SK-N-DZ (cell line): ENCODE data around the gene CTTNBP2. TPM values are rescaled to one million over a fixed set of nuclear protein-coding genes. Genes with fewer than 3 reads are reported as not detected.

Source experiments
- DNase-seq: peaks from one replicate; pipeline ENCODE4 v3.0.0-alpha.2; 2015; ENCODE audit warnings: low spot score
- polyA plus RNA-seq, 2 experiments: library from polyadenylated mRNA; depleted of rRNA; stranded (reverse); fragments of >200 nt; gene quantifications; 2 replicates each; pipeline ENCODE4 v1.2.3, GENCODE V29; 2014

The CTTNBP2 gene, protein sequence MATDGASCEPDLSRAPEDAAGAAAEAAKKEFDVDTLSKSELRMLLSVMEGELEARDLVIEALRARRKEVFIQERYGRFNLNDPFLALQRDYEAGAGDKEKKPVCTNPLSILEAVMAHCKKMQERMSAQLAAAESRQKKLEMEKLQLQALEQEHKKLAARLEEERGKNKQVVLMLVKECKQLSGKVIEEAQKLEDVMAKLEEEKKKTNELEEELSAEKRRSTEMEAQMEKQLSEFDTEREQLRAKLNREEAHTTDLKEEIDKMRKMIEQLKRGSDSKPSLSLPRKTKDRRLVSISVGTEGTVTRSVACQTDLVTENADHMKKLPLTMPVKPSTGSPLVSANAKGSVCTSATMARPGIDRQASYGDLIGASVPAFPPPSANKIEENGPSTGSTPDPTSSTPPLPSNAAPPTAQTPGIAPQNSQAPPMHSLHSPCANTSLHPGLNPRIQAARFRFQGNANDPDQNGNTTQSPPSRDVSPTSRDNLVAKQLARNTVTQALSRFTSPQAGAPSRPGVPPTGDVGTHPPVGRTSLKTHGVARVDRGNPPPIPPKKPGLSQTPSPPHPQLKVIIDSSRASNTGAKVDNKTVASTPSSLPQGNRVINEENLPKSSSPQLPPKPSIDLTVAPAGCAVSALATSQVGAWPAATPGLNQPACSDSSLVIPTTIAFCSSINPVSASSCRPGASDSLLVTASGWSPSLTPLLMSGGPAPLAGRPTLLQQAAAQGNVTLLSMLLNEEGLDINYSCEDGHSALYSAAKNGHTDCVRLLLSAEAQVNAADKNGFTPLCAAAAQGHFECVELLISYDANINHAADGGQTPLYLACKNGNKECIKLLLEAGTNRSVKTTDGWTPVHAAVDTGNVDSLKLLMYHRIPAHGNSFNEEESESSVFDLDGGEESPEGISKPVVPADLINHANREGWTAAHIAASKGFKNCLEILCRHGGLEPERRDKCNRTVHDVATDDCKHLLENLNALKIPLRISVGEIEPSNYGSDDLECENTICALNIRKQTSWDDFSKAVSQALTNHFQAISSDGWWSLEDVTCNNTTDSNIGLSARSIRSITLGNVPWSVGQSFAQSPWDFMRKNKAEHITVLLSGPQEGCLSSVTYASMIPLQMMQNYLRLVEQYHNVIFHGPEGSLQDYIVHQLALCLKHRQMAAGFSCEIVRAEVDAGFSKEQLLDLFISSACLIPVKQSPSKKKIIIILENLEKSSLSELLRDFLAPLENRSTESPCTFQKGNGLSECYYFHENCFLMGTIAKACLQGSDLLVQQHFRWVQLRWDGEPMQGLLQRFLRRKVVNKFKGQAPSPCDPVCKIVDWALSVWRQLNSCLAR (N-terminal part only)
- 0.02 and 0.22 TPM in 2 replicates for polyA plus RNA-seq (2014; cell fraction: cytosol; rRNA removed)
- 0.03 TPM in 1 of 2 replicates, not detected in the other for polyA plus RNA-seq (2014; cell fraction: nucleus; rRNA removed)

DNA sequence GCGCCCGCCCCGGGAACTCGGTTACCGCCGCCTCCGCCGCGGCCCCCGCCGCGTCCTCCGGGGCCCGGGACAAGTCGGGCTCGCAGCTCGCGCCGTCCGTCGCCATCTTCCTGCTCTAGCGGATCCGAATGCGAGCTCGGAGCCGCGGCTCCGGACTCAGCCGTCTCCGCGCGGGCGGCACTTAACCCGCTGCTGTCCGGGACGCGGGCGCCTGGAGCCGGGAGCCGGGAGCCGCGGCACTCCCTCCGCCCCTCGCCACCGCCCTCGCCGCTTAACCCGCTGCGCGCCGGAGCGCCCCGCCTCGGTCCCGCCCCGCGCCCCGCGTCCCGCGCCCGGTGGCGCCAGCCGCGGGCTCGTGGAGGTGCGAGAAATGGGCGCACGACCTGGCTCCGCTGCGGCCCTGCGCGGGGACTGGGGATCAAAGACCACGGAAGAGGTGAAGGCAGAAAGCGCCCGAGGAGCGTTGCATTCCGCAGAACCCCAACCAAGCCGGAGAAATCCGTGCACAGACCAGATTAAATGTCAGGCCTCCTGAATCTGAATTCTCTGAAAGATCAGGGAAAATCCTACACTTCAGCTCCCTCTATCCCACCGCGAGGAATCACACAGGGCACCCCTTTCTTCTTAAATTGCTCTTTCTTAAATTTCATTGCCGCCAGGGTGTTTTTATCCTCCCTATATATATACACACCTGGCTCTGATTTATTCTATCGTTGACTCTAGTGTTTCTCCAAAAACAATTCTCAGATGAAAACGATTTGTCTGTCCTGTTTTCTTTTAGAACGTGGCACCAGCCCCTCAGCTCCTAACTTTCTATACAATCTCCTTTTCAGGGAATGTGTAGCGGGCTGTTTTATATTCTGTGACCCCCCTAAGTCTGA lies at the start of gene CTTNBP2:
TSS of gene CTTNBP2 (minus strand) at position 132 of the 881 bp plus-strand sequence. CDS start at position 106, 26 bp downstream.
- DNase-seq = no peak

DNA sequence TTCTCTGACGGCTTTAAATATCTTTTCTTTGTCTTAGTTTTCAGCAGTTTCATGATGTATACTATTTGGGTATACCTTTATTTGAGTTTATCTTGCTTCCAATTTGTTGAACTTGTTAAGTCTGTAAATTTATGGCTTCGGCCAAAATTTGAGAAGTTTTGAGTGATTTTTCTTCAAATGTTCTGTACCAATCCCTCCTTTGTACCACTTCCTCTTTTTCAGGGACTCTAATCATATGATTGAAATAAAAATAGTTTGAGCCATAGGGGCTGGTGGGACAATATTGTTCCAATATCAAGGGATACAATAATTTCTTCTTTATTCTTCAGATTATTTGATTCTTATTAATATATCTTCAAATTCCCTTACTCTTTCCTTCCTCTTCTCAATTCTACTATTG lies 43.1 kb upstream of the CTTNBP2 start:
- no peak for DNase-seq

DNA sequence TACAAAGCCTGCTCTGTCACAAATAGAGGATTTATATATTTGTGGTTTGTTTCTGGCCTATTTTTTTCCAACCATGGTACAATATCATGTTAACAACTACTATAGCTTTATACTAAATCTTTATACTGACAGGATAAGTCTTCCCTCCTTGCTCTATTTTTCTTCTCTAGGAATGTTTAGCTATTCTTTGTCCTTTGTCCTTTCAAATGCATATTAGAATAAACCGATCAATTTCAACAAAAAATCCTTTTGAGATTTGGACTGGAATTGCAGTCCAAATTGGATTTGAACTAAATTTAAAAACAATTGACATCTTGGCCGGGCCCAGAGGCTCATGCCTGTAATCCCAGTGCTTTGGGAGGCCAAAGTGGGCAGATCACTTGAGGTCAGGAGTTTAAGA lies 39.2 kb upstream of the CTTNBP2 start:
- DNase-seq = no peak

DNA sequence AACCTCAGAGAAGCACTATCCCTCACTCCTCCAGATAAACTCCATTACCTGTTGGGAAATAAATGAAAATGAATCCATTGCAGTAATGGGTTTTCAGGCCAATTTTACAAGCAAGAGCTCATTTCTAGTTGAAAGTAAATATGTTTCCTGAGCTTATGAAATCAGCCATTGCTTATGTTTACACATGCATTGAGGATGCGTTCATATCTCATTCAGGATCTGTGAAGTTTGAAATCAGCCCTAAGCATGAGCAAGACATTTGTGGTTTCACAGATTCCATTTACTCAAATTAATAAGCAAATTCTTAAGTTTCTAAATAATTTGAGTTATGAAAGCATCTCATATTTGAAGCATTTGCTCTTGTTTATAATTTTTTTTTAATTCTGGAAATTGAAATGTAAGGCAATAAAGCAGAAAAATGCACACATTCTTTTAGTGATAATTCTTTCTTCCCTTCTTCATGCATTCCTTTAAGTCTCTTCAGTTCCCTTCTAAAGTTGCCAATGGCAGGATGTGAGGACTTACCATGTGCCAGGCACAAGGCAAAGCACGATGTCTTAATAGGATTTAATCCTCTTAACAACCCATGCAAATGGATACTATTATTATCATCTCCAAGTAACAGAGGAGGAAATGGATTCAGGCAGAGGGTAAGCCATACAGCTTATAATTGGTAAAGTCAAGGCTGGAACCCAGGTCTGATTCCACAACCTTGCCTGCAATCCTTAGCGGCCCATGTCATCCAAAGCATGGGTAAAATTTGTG lies 35.0 kb upstream of the CTTNBP2 start:
- DNase-seq = no peak

DNA sequence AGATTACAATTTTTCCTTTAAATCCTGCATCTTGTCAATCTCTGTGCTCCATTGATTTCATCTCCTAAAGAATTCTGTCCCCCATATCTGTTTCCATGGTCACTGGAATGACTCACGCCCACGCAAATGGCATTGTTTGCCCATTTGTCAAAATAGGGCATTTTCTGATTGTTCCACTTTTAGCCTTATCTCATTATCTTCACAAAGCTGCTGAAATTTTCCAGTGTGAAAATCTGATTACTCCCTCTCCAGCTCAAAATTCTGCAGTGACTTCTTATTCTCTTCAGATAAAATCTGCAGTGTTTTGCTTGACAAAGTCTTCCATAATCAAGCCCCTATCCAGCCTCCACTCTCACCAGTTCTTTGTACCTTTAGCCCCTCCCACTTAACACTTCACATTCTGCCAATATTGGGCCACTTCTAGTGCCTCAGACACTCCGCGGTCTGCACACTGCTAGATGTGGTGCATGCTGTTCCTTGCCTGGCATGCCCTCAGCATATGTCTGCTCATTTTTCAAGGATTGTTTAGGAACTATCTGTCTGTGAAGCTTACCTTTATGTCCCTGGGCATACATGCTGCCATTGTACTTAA lies 33.9 kb upstream of the CTTNBP2 start:
- peak; percentile 5 for DNase-seq

DNA sequence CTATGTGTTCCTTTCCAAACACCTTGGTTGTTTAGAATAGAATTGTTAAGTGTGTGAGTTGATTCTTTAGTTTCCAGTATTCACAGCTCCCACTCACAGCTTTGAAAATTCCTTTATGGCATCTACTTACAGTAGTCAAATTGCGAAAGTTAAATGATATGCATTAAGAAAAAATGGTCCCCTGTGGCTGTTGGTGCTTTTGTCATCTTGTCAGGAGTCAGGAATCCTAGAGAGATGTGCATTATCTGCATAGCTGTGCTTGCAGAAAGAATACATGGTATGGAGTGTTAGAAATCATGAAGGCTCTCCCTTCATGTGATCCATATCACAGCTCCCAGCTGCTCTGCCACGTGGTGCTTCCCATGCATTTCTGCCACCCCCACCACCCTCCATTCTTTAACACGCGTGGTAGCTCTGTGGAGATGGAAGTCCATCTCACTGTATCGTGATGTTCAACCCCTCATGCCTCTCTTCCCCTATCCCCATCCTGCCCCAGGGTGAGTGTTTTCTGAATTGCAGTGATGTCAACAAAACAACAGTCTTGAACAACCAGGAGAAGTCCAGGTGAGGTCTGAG lies 29.2 kb upstream of the CTTNBP2 start:
- no peak for DNase-seq

DNA sequence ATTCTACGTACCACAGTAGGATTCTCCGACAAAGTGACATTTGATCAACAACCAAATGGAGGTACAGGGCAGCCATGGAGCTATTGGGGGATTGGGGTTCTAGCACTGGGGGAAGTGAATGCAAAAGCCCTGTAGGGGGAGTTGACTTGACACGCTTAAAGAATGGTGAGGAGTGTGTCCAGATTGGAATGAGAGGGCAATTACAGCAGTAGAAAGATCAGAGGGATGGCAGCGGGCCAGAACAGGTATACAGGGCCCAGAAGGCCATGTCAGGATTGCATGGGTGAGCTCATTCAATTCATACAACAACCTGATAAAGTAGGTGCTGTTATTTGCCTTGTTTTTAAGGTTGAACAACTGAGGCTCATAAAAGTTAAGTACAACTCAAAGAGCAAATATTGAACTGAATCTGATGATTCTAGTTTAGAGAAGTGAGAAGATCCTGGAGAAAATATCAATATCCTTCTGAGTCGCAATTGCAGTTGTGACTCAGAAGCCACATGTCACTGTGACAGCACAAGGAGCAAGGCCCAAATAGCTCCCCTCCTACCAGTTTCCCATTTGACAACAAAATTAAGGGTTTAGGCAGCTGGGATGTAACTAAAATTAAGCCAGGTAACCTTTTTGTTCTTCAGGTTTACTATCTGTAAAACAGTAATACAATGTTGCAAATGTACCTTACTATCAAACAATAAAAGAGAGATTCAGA lies 28.0 kb upstream of the CTTNBP2 start:
- DNase-seq = no peak

DNA sequence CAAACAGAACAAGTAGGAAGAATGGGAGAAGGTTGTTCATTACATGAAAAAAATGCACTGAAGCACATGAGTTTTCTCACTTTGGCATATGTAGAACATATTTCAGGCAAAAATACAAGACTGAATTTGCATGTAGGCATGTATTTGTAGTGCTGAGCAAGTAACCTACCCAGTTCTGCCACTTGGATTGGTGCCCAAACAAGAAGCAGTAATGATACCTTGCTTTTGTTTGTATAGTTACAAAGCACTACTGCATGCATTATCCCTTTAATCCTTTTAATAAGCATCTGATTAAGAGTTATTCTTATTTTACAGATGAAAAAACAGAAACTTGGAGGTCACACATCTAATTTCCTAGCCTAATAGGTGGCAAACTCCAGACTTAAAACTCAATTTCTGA lies 23.1 kb upstream of the CTTNBP2 start:
- DNase-seq = no peak

DNA sequence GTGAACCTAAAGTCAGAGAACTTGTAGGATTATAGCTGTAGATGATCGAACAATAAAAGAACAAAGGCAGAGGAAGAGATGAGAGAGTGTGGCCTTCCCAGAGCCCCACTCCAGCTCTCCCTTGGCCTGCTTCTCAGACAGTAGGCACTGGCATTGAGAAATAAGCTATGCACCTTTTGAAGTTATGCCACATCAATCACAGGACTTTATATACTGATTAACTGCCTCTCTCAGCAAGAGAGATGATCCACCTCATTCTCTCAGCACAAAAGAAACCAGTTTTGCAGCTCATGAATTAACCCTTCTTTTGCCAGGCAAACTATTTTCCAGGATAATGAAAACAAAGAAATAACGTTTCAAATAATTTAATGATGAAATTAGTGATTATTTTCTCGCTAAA lies 22.0 kb upstream of the CTTNBP2 start:
- DNase-seq = no peak

DNA sequence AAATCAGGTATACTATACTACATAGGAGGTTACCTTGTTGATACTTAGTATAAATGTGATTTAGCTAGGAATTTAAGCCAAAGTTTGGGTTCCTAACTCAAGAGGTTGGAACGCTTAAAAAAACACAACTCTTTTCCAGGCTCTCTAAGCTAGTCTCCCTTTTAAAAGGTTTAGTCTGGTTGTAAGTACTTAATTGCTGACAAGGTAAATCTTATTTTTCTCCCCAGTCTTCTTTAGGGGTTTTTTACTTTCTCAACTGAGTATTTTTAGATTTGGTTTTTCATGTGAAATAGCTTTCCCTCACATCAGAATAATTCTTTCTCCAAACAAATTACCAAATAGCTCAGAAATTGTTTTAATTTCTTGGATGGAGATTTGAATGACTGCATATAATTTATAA lies 20.8 kb upstream of the CTTNBP2 start:
- DNase-seq = no peak

DNA sequence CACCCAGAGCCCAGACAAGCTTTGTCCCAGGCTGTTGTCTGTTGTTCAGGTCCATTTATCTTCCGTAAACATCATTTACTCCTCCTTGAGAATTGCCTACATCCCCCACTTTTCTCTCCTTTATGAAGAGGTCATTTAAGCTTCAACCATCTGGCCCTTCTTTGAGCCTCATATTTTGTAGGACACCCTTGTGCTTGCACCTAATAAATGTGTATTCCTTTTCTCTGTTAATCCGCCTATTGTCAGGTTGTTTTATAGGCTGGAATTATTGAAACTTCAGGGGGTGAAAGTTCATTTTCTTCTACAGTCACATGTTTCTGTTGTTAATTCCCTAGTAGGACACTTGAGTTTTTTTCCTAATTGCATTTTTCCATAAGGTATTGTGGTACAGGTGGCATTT lies 19.6 kb upstream of the CTTNBP2 start:
- no peak for DNase-seq

DNA sequence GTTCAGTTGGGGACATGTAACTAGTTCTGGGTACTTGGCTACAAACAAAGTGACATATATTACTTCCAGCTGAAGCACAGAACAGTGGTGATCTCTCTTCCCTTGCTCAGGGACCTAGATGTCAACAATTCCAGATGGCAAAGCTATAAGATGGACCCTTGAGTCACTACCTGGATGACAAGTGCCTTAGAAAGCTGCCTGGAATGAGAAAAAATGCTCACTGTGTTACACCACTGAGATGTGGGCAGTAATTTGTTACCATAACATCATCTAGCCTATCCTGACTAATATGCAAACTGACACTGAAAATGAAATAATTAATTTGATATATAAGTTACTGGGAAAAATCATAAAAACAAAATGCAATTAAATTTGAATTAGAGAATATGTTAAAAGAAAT lies 16.4 kb upstream of the CTTNBP2 start:
- no peak for DNase-seq

DNA sequence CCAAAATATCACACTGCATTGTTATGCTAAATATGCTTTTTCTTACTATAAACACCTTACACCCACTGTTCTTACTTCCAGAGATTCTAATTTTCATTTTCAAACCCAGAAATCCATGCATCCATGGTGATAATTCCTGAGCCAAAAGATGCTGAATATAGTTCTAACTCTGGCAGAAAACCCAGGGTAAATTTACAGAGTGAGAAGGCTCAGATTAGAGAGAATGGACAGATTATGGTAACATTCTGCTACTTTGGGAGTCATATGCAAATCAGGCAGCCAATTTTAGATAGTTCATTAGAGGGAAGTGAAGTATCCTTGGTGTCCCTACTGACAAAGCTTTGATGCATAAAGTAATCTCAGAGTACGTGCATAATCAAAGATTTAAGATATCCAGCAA lies 15.4 kb upstream of the CTTNBP2 start:
- no peak for DNase-seq

DNA sequence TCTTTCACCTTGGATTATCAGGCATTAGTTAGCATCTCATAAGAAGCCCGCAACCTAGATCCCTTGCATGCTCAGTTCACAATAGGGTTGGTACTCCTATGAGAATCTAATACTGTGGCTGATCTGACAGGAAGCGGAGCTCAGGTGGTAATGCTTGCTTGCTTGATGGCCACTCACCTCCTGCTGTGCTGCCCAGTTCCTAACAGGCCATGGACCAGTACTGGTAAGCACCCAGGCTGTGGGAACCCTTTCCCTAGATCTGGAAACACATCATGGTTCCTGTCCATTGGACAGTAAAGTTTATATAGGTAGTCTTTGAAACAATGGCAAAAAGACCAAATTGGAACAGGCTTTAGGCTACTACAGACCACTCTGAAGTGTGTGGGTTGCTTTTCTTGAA lies 9.4 kb upstream of the CTTNBP2 start:
- DNase-seq = no peak

DNA sequence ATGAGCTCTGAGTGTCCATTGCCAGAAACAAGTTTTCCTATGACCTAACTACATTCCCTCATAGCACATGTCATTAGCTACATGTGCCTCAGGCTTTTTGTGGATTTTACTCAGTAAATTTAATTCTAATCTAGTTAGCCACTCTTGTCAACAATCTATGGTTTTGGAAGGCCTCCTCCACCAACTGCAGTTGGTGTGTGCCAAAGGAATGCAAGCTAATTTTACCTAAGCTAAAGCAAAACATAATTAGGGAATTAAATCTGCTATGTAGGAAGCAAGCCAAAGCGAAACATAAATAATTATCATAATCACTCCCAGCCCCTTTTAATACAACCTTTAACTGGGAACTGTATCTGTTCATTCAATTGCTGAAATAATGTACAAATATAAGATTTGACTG lies 3.5 kb upstream of the CTTNBP2 start:
- DNase-seq = no peak

DNA sequence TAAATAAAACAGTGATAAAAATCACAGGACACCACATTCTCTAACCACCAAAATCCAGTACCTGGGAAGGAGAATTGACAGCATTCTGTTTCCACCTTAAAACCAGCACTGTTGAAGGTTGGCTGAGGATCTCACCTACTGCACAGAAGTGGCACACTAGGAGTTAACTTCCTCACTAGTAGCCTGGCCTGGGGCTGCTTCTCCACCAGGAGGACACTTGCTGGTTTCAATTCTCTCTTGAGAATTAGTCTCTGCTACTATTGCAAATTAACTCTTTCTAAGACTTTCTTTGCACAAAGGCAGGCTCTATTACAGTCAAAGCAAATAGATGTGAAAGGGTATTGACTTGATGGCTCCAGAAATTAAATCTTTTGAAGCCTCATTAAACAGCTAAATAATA lies 2.3 kb upstream of the CTTNBP2 start:
- DNase-seq = no peak

DNA sequence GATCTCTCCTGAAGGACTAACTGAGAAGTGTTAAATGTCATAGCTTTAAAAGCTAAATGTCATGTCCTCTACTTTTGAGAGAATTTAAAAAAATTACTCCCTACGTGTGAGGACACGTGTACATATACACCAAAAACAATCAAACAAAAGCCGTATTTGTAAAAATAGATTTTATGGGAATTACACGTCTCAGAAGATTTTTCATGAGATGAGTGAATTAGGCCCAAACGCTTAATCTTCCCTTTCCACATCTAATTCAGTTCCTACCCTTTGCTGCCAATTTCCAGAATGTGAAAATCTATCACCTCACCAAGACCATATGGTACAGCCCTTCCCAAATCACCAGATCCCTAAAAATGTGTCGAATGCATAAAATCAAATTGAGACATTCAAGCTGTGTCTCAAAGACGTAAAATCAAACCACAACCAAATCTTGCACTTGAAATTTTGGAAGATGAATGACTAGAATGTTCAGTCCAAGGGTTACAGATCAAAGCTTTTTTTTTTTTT lies 1.0 kb upstream of the CTTNBP2 start:
- no peak for DNase-seq
